AML-193 (cell line): ENCODE results near the gene BANF2.

Source experiments
- DNase-seq, 2 experiments: peaks; one replicate each; lab custom pipeline; 2025; lab: John Stamatoyannopoulos, UW

The BANF2 gene

GRCh38 chr20:17710379-17711266 is 10.9 kb downstream of the BANF2 start:
- DNase-seq, result no peak

GRCh38 chr20:17711267-17711627 is 11.5 kb downstream of the BANF2 start:
- DNase-seq, result no peak

- DNase-seq, result no peak
Measured at GRCh38 chr20:17712201-17712600, 12.4 kb downstream of the BANF2 start.

GRCh38 chr20:17712708-17713107 is 12.9 kb downstream of the BANF2 start:
- no peak for DNase-seq

- no peak for DNase-seq
Measured at GRCh38 chr20:17714597-17714996, 14.8 kb downstream of the BANF2 start.

GRCh38 chr20:17715075-17715474 is 15.3 kb downstream of the BANF2 start:
- DNase-seq, result no peak

- no peak for DNase-seq
Measured at GRCh38 chr20:17716331-17716730, 16.6 kb downstream of the BANF2 start.

GRCh38 chr20:17720755-17721154 is 21.0 kb downstream of the BANF2 start:
- no peak for DNase-seq

- peak in 1 of 2 experiments; percentile 1 for DNase-seq
Measured at GRCh38 chr20:17721802-17722486, 22.2 kb downstream of the BANF2 start.

- no peak for DNase-seq
Measured at GRCh38 chr20:17722493-17723300, 22.9 kb downstream of the BANF2 start.

GRCh38 chr20:17723301-17723691 is 23.5 kb downstream of the BANF2 start:
- DNase-seq, result no peak

- no peak for DNase-seq
Measured at GRCh38 chr20:17725094-17725835, 25.5 kb downstream of the BANF2 start.

GRCh38 chr20:17726902-17727301 is 27.1 kb downstream of the BANF2 start:
- no peak for DNase-seq

GRCh38 chr20:17727351-17727750 is 27.6 kb downstream of the BANF2 start:
- no peak for DNase-seq

- no peak for DNase-seq
Measured at GRCh38 chr20:17728074-17728473, 28.3 kb downstream of the BANF2 start.

GRCh38 chr20:17730071-17730470 is 30.3 kb downstream of the BANF2 start:
- no peak for DNase-seq

- DNase-seq, result no peak
Measured at GRCh38 chr20:17731233-17731632, 31.5 kb downstream of the BANF2 start.

GRCh38 chr20:17732907-17733521 is 33.2 kb downstream of the BANF2 start:
- no peak for DNase-seq

- no peak for DNase-seq
Measured at GRCh38 chr20:17733767-17734304, 34.1 kb downstream of the BANF2 start.

- no peak for DNase-seq
Measured at GRCh38 chr20:17734374-17734773, 34.6 kb downstream of the BANF2 start.

GRCh38 chr20:17735206-17735804 is 35.5 kb downstream of the BANF2 start:
- DNase-seq, result no peak
